Colonic mucosa (tissue), 4 donors: ENCODE measurements around the gene DBF4B. TPM values are rescaled to one million over a fixed set of nuclear protein-coding genes. Genes with fewer than 3 reads are reported as not detected.
"Not testable (repeated sequence)": the region's sequence is repeated elsewhere in the genome, so short reads cannot be mapped to it uniquely, and the experiment has no call there.

ENCODE experiments used
- DNase-seq: peaks from one replicate; pipeline ENCODE4 v3.0.0-alpha.2; 2020
- H3K27ac ChIP-seq: fragments of 200-600 bp; one replicate; pipeline ENCODE4 v1.8.0; 2021
- H3K27me3 ChIP-seq: fragments of 200-600 bp; one replicate; pipeline ENCODE4 v1.8.0; 2021
- H3K36me3 ChIP-seq: fragments of 200-600 bp; one replicate; pipeline ENCODE4 v1.8.0; 2021
- H3K4me1 ChIP-seq: fragments of 200-600 bp; one replicate; pipeline ENCODE4 v1.8.0; 2021; ENCODE audit warnings: mild to moderate bottlenecking
- H3K4me3 ChIP-seq: fragments of 200-600 bp; one replicate; pipeline ENCODE4 v1.8.0; 2021
- H3K9ac ChIP-seq, 2 donors: one replicate each; pipeline ENCODE4 v1.7.0; 2013; ENCODE audit warnings: control low read depth in 2 of 2, low read depth in 2 of 2, low read length in 2 of 2
- H3K9me3 ChIP-seq: fragments of 200-600 bp; one replicate; pipeline ENCODE4 v1.8.0; 2021
- CTCF ChIP-seq: fragments of 200-600 bp; IDR thresholded peaks from one replicate; pipeline ENCODE4 v1.8.0; 2022; ENCODE audit warnings: antibody characterized with exemption, mild to moderate bottlenecking
- intact Hi-C: fragments of 100-400 bp; cut with DNase I; formaldehyde crosslinking; loops from one replicate; pipeline ENCODE4 v1.14.1; 2022
- total RNA-seq, 2 donors: library from RNA; stranded (reverse); fragmentation: NEBNext Ultra II Directional in 1 of 2; extraction: Animal tissue kit (Norgen Biotek cat#: 25700) in 1 of 2; gene quantifications; one replicate each; pipeline ENCODE4 v1.2.1, GENCODE V29; 2021
- donor health status: healthy.
- donor health status: DM: no; HTN: no; CAD: no.
- donor health status: DM: no; HTN: no; CAD: no.

DBF4B gene
- total RNA-seq, 2 donors from 2014 or later, result 5.6 to 14.4 TPM

GRCh38 chr17:44738214-44738906 lies 29.9 kb downstream of the DBF4B start:
- Histone ChIP-seq H3K9me3 (no peaks in the 10 kb centered on the region), H3K4me3 (no peak overlapping the region), H3K36me3 (no peaks in the 10 kb centered on the region), H3K27me3 (no peaks in the 10 kb centered on the region), H3K4me1 (no peaks in the 10 kb centered on the region), H3K27ac (no peak overlapping the region), H3K9ac (no peak overlapping the region)
- intact Hi-C loops, result no loop called here
- no peak for DNase-seq
- no peak for TF ChIP-seq CTCF

- no peak overlapping the region for H3K27ac ChIP-seq
- H3K27me3 ChIP-seq, result no peaks in the 10 kb centered on the region
- TF ChIP-seq CTCF, result no peak
- H3K9me3 ChIP-seq, result no peaks in the 10 kb centered on the region
- no peak for DNase-seq
- no peak overlapping the region for H3K9ac ChIP-seq
- no peak overlapping the region for H3K4me3 ChIP-seq
- H3K36me3 ChIP-seq, result no peaks in the 10 kb centered on the region
- H3K4me1 ChIP-seq, result no peaks in the 10 kb centered on the region
- intact Hi-C loops, result no loop called here
Observed at GRCh38 chr17:44741316-44741715, 32.9 kb downstream of the DBF4B start.

- H3K9me3 ChIP-seq, result no peaks in the 10 kb centered on the region
- no peaks in the 10 kb centered on the region for H3K36me3 ChIP-seq
- no peak for TF ChIP-seq CTCF
- H3K4me3 ChIP-seq, result no peak overlapping the region
- no peak overlapping the region for H3K27ac ChIP-seq
- DNase-seq, result no peak
- H3K27me3 ChIP-seq, result no peaks in the 10 kb centered on the region
- H3K9ac ChIP-seq, result no peak overlapping the region
- no peaks in the 10 kb centered on the region for H3K4me1 ChIP-seq
- intact Hi-C loops, result no loop called here
Observed at GRCh38 chr17:44745301-44745700, 36.8 kb downstream of the DBF4B start.

GRCh38 chr17:44745738-44746137 lies 37.3 kb downstream of the DBF4B start:
- H3K27me3 ChIP-seq, H3K4me3 ChIP-seq, H3K36me3 ChIP-seq, H3K4me1 ChIP-seq, H3K9me3 ChIP-seq, H3K9ac ChIP-seq, DNase-seq, intact Hi-C loops, H3K27ac ChIP-seq: not testable (repeated sequence)

- Histone ChIP-seq H3K27ac (no peak overlapping the region), H3K9me3 (no peaks in the 10 kb centered on the region), H3K27me3 (no peaks in the 10 kb centered on the region), H3K4me3 (no peak overlapping the region), H3K36me3 (no peaks in the 10 kb centered on the region), H3K9ac (no peak overlapping the region), H3K4me1 (no peaks in the 10 kb centered on the region)
- intact Hi-C loops, result no loop called here
- no peak for TF ChIP-seq CTCF
- DNase-seq, result no peak
Observed at GRCh38 chr17:44747566-44747965, 39.1 kb downstream of the DBF4B start.

GRCh38 chr17:44749076-44749979 lies 40.9 kb downstream of the DBF4B start:
- Histone ChIP-seq H3K27me3 (no peaks in the 10 kb centered on the region), H3K36me3 (no peaks in the 10 kb centered on the region), H3K9ac (no peak overlapping the region), H3K27ac (no peak overlapping the region), H3K4me3 (no peak overlapping the region), H3K4me1 (no peaks in the 10 kb centered on the region), H3K9me3 (no peaks in the 10 kb centered on the region)
- DNase-seq, result no peak
- intact Hi-C loops, result no loop called here
- TF ChIP-seq CTCF, result no peak
